Camera-type eye (tissue), 1 donor: ENCODE measurements around the gene CORO1A. TPM values are rescaled to one million over a fixed set of nuclear protein-coding genes. Genes with fewer than 3 reads are reported as not detected.

Source experiments
- total RNA-seq: library from RNA; depleted of rRNA; stranded (reverse); fragments of >200 nt; gene quantifications from one replicate; pipeline ENCODE4 v1.2.3, GENCODE V29; 2014

CORO1A gene
- total RNA-seq, result 13.0 TPM

DNA sequence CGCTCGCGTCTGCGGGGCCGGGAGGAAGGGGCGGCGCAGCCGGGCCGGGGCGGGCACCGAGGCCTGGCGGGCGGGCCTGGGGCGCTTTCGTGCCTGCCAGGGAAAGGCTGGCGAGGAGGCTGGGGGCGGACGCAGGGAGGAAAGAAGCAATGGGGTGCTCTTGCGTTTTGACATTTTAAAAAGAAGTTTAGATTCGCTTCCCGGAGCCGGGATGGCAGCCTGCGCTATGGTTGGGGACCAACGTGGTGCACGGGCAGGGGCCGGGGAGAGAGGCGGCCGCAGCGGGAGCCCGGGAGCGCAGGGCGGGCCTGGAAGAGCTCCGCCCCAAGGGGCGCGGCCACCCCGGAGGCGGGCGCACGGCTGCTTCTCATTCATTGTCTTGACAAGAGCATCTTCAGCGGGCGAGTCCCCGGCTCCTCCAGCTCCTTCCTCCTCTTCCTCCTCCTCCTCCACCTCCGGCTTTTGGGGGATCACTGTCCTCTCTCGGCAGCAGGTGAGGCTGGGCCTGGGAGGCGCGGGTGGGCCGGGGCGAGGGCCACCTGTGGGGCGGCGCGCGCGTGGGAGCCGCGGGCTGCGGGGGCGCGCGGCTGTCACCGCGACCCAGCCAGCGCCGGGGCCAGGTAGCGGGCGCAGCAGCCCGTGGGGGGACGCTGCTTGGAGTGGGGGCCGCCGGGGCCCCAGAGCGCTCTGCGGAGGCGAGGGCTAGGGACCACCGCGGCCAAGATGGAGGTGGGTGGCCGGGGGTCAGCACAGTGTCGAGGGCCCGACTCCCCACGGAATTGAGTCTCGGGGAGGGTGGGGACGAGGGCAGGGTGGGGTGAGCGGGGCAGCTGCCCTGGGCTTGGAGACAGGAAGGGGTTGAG, at the start of gene CORO1A:
CORO1A (plus strand) TSS at position 370 of the 863 bp plus-strand sequence. CDS start 1,608 bp downstream, outside the sequence.

DNA sequence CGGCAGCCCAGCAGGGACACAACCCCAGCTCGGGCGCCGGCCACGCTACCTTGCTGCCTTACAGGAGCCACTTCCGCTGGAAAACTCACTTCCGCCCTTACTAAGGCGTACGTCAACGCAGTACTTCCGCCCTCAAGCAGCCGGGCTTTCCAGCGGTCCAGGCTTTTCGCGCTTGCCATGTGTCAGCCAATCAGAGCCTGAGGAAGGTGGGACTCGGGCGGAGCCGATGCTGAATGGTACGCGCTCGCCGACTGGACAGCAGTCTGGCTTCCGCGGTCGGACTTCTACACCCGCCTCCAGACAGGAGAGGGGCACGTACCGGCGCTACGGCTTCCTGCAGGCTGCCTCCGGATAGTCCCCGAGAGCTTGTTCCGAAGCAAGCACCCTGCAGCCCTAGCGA, 10.2 kb downstream of the CORO1A start, which contains the start of the genes BOLA2B and SLX1A:
BOLA2B (minus strand) TSS at position 52 of the 400 bp plus-strand sequence. CDS start 71 bp downstream, outside the sequence.
SLX1A (plus strand) TSS at position 261 of the 400 bp plus-strand sequence. CDS start 210 bp downstream, outside the sequence.

DNA sequence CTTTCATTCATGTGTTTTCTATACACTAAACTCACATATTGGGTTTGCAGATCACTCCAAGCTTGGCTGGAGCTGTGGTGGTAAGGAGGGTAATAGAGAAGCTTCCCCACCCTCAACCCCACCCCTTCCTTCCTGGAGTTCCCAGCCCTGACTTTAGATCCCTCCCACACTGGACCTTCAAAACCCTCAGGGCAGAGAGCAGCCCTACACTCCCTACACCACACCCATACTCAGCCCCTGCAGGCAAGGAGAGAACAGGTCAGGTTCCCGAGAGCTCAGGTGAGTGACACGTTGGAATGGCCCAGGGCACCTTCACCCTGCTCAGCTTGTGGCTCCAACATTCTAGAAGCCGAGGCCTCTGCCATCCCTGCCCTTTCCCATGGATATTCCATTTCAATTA, 15.6 kb downstream of the CORO1A start, which contains the start of gene SULT1A3:
SULT1A3 (plus strand) TSS at position 207 of the 400 bp plus-strand sequence. CDS start 1,474 bp downstream, outside the sequence.

Other genes with a start within 250 kb of the CORO1A start
- 30.3 TPM for gene TMEM219, start 221.5 kb upstream of the CORO1A start, total RNA-seq
- gene TAOK2, start 209.7 kb upstream of the CORO1A start, total RNA-seq, result 56.0 TPM
- gene HIRIP3, start 188.0 kb upstream of the CORO1A start, total RNA-seq, result 23.4 TPM
- gene INO80E, start 187.4 kb upstream of the CORO1A start, total RNA-seq, result 72.5 TPM
- 2.7 TPM for gene DOC2A, start 172.6 kb upstream of the CORO1A start, total RNA-seq
- gene C16orf92, start 160.4 kb upstream of the CORO1A start, total RNA-seq, result not detected
- gene TLCD3B, start 152.3 kb upstream of the CORO1A start, total RNA-seq, result 39.7 TPM
- 426 TPM for gene ALDOA, start 117.8 kb upstream of the CORO1A start, total RNA-seq
- gene PPP4C, start 107.6 kb upstream of the CORO1A start, total RNA-seq, result 70.4 TPM
- 0.66 TPM for gene TBX6, start 91.7 kb upstream of the CORO1A start, total RNA-seq
- gene YPEL3, start 87.4 kb upstream of the CORO1A start, total RNA-seq, result 45.2 TPM
- 2.1 TPM for gene GDPD3, start 70.1 kb upstream of the CORO1A start, total RNA-seq
- 31.3 TPM for gene MAPK3, start 60.4 kb upstream of the CORO1A start, total RNA-seq
- 50.9 TPM for gene BOLA2B, start 10.1 kb downstream of the CORO1A start, total RNA-seq
- gene SLX1A, start 10.3 kb downstream of the CORO1A start, total RNA-seq, result 11.5 TPM
- gene SULT1A3, start 15.7 kb downstream of the CORO1A start, total RNA-seq, result 10.4 TPM
- gene NPIPB13, start 64.9 kb downstream of the CORO1A start, total RNA-seq, result not detected
- 38.5 TPM for gene CD2BP2, start 171.7 kb downstream of the CORO1A start, total RNA-seq
- 38.1 TPM for gene TBC1D10B, start 186.9 kb downstream of the CORO1A start, total RNA-seq
- 194 TPM for gene MYL11, start 191.2 kb downstream of the CORO1A start, total RNA-seq
- gene SEPTIN1, start 199.0 kb downstream of the CORO1A start, total RNA-seq, result 0.44 TPM
- 18.3 TPM for gene ZNF48, start 211.8 kb downstream of the CORO1A start, total RNA-seq
- 8.4 TPM for gene ZNF771, start 224.0 kb downstream of the CORO1A start, total RNA-seq
- gene DCTPP1, start 246.4 kb downstream of the CORO1A start, total RNA-seq, result 20.0 TPM